GM12878 (cell line): ENCODE results near the gene CHST15. TPM values are rescaled to one million over a fixed set of nuclear protein-coding genes. Genes with fewer than 3 reads are reported as not detected.

ENCODE experiments used
- ATAC-seq: fragments of 200-7000 bp; cut with Tn5 transposase; 3 replicates; pipeline ENCODE4 v1.9.1; 2020; ENCODE audit warnings: mild to moderate bottlenecking, moderate library complexity
- BruUV-seq: library from RNA; stranded (reverse); fragments of 400-500 nt; replicated peaks from 2 replicates; lab custom pipeline; 2021; lab: Mats Ljungman, UMichigan
- CTCF ChIA-PET: fragments of 300-600 bp; sonication (Branson Sonifier 250); formaldehyde crosslinking; extraction: SDS; loops from one replicate; lab custom pipeline; 2021; ENCODE audit warnings: inconsistent platforms; lab: Yijun Ruan, JAX
- POLR2A ChIA-PET: fragments of 350-600 bp; formaldehyde crosslinking; extraction: SDS; loops from one replicate; lab custom pipeline; 2021; ENCODE audit warnings: inconsistent platforms; lab: Charles Lee
- RAD21 ChIA-PET: fragments of 300-600 bp; sonication (Branson Sonifier 250); formaldehyde crosslinking; loops from one replicate; lab custom pipeline; 2023; ENCODE audit warnings: antibody characterized with exemption; ENCODE audit not compliant: unreplicated experiment; lab: Charles Lee
- SMC1A ChIA-PET: fragments of 300-600 bp; sonication (Branson Sonifier 250); formaldehyde crosslinking; loops from one replicate; lab custom pipeline; 2023; ENCODE audit not compliant: unreplicated experiment, uncharacterized antibody; lab: Charles Lee
- DNase-seq: peaks from one replicate; pipeline ENCODE4 v3.0.0-alpha.2; 2011; ENCODE audit warnings: low read depth, low spot score
- FAIRE-seq: peaks from 3 replicates; lab custom pipeline; 2011; peaks lifted over from hg19 to GRCh38; lab: Jason Lieb, UNC
- H2AFZ ChIP-seq: 2 replicates; pipeline ENCODE4 v1.6.0; 2011; ENCODE audit warnings: low read depth, low read length, control low read depth; ENCODE audit not compliant: control insufficient read depth
- H3K27ac ChIP-seq: 2 replicates; pipeline ENCODE4 v1.5.1; 2011; ENCODE audit warnings: control low read depth; ENCODE audit not compliant: control insufficient read depth, insufficient read depth
- H3K27me3 ChIP-seq, 2 experiments: replicated peaks in 1 of 2; 2 replicates each; pipeline versions ENCODE4 v1.6.0 to v1.6.1; 2011; ENCODE audit warnings: low read length in 1 of 2; ENCODE audit not compliant: control insufficient read depth in 2 of 2, insufficient read depth in 2 of 2
- H3K36me3 ChIP-seq, 2 experiments: 2 replicates each; pipeline ENCODE4 v1.5.1; 2011; ENCODE audit warnings: low read length in 1 of 2; ENCODE audit not compliant: control insufficient read depth in 2 of 2, insufficient read depth in 2 of 2
- H3K4me1 ChIP-seq: 2 replicates; pipeline ENCODE4 v1.6.1; 2011; ENCODE audit warnings: mild to moderate bottlenecking, low read length, moderate library complexity, mixed read lengths; ENCODE audit not compliant: control insufficient read depth, insufficient read depth
- H3K4me2 ChIP-seq: 2 replicates; pipeline ENCODE4 v1.6.0; 2011; ENCODE audit warnings: control low read depth; ENCODE audit not compliant: control insufficient read depth, insufficient read depth
- H3K4me3 ChIP-seq: fragments of 200-600 bp; sonication (generic); 2 replicates; pipeline ENCODE4 v1.5.1; 2016
- H3K79me2 ChIP-seq: 2 replicates; pipeline ENCODE4 v1.6.0; 2011; ENCODE audit warnings: low read length; ENCODE audit not compliant: control insufficient read depth, insufficient read depth
- H3K9ac ChIP-seq: 2 replicates; pipeline ENCODE4 v1.8.0; 2011; ENCODE audit warnings: low read length, control low read depth, mixed read lengths; ENCODE audit not compliant: control insufficient read depth, insufficient read depth
- H3K9me3 ChIP-seq: replicated peaks from 3 replicates; pipeline ENCODE4 v1.5.1; 2011; ENCODE audit warnings: mild to moderate bottlenecking, low read length; ENCODE audit not compliant: control insufficient read depth, insufficient read depth
- H4K20me1 ChIP-seq: 2 replicates; pipeline ENCODE4 v1.6.0; 2011; ENCODE audit not compliant: control insufficient read depth, insufficient read depth
- CBFB ChIP-seq: IDR thresholded peaks from 2 replicates; pipeline ENCODE4 v1.6.1; 2016; ENCODE audit warnings: antibody characterized with exemption, low read depth
- CEBPB ChIP-seq, 2 experiments: fragments of 150-350 bp in 1 of 2; IDR thresholded peaks; 2 replicates each; pipeline ENCODE4 v1.6.1; 2012 to 2014; ENCODE audit warnings: low read depth in 2 of 2, low read length in 2 of 2, borderline replicate concordance in 1 of 2, inconsistent platforms in 1 of 2
- CHD4 ChIP-seq: fragments of 200-600 bp; sonication (generic); IDR thresholded peaks from 2 replicates; pipeline ENCODE4 v1.6.1; 2016; ENCODE audit warnings: mild to moderate bottlenecking
- FOXM1 ChIP-seq: IDR thresholded peaks from 2 replicates; pipeline ENCODE4 v1.6.1; 2012; ENCODE audit warnings: low read depth, mild to moderate bottlenecking, inconsistent platforms, low read length, moderate library complexity
- HDAC2 ChIP-seq: fragments of 200-600 bp; sonication (generic); IDR thresholded peaks from 2 replicates; pipeline ENCODE4 v1.6.1; 2017
- HDAC6 ChIP-seq: fragments of 200-600 bp; sonication (generic); IDR thresholded peaks from one replicate; pipeline ENCODE4 v1.8.0; 2017; ENCODE audit warnings: antibody characterized with exemption; ENCODE audit not compliant: unreplicated experiment
- MEF2A ChIP-seq: IDR thresholded peaks from 2 replicates; pipeline ENCODE4 v1.6.1; 2011; ENCODE audit warnings: low read depth, mild to moderate bottlenecking, low read length, moderate library complexity; ENCODE audit not compliant: insufficient read depth
- PAX5 ChIP-seq: IDR thresholded peaks from 2 replicates; pipeline ENCODE4 v1.6.1; 2011; ENCODE audit warnings: low read depth, low read length, borderline replicate concordance
- PML ChIP-seq: IDR thresholded peaks from 2 replicates; pipeline ENCODE4 v1.6.1; 2012; ENCODE audit warnings: low read length, inconsistent platforms
- RAD21 ChIP-seq: IDR thresholded peaks from 2 replicates; pipeline ENCODE4 v1.6.1; 2011; ENCODE audit warnings: mild to moderate bottlenecking, low read depth, low read length, moderate library complexity; ENCODE audit not compliant: insufficient read depth
- RFX5 ChIP-seq: IDR thresholded peaks from 2 replicates; pipeline ENCODE4 v1.6.1; 2011; ENCODE audit warnings: low read depth, low read length, improper control_type of control experiment
- SREBF1 ChIP-seq: IDR thresholded peaks from 2 replicates; pipeline ENCODE4 v1.6.1; 2012; ENCODE audit warnings: mild to moderate bottlenecking, low read length
- STAT1 ChIP-seq: fragments of 450-650 bp; conservative IDR thresholded peaks from 2 replicates; pipeline ENCODE4 v1.6.1; 2014; ENCODE audit warnings: antibody characterized with exemption, mild to moderate bottlenecking
- ZSCAN29 ChIP-seq: fragments of 450-650 bp; IDR thresholded peaks from 2 replicates; pipeline ENCODE4 v1.6.1; 2017; ENCODE audit warnings: mild to moderate bottlenecking, moderate library complexity
- WGBS: methylation state at CpG from one replicate; pipeline ENCODE4 v1.1.6; 2016; ENCODE audit warnings: low lambda C conversion rate; ENCODE audit not compliant: insufficient replicate concordance, insufficient coverage; ENCODE audit errors: missing lambda C conversion rate; 5-methylcytosine and 5-hydroxymethylcytosine counted together
- in situ Hi-C: fragments of 300-500 bp; cut with MboI; formaldehyde crosslinking; loops from 9 replicates; pipeline ENCODE4 v1.14.3; 2018; ENCODE audit warnings: mixed read lengths
- intact Hi-C: fragments of 100-400 bp; cut with micrococcal nuclease; formaldehyde crosslinking; loops from one replicate; pipeline ENCODE4 v1.14.2; 2022; ENCODE audit not compliant: unreplicated experiment
- polyA plus RNA-seq, 11 experiments: library from polyadenylated mRNA; depleted of rRNA in 4 of 11; unstranded in 6 of 11; stranded (reverse) in 5 of 11; fragments of >200 nt; fragmentation: Nextera tagmentation in 4 of 11; fragmentation: Illumina TruSeq in 1 of 11; extraction: Ambion mirVana in 4 of 11; extraction: Trizol in 1 of 11; gene quantifications; 1 replicate in 1 of 11; 2 replicates in 10 of 11; pipeline versions ENCODE4 v1.2.1 to v1.2.3, GENCODE V29; 2011 to 2016; ENCODE audit warnings: inconsistent platforms in 2 of 11, missing spikeins in 2 of 11, low read depth in 1 of 11
- total RNA-seq, 4 experiments: library from RNA; depleted of rRNA in 3 of 4; stranded (reverse); fragments of >200 nt in 3 of 4; fragmentation: Illumina TruSeq in 1 of 4; extraction: Trizol in 1 of 4; gene quantifications; 2 replicates each; pipeline versions ENCODE4 v1.2.1 to v1.2.3, GENCODE V29; 2013 to 2021
- TF ChIP-seq, protein P1 (sequence below): IDR thresholded peaks from 2 replicates; pipeline ENCODE4 v1.6.1; 2012; ENCODE audit warnings: low read length, inconsistent platforms
- TF ChIP-seq, protein P2 (sequence below): fragments of 450-650 bp; formaldehyde crosslinking; IDR thresholded peaks from 2 replicates; pipeline ENCODE4 v1.4.0; 2020; ENCODE audit warnings: mild to moderate bottlenecking, moderate library complexity
- TF ChIP-seq, protein P3 (sequence below): IDR thresholded peaks from 2 replicates; pipeline ENCODE4 v1.6.1; 2011; ENCODE audit warnings: low read depth, low read length, improper control_type of control experiment, borderline replicate concordance

Gene CHST15
- total and polyA plus RNA-seq, 10 of the 15 experiments (the other 5 are each of a cell fraction or from before 2014, with no cell fraction given), result 0.02 to 0.53 (median 0.05) TPM; not detected in 1

- H3K79me2 ChIP-seq, result no peaks in the 10 kb centered on the region
- no peak for FAIRE-seq
- in situ Hi-C loops, result no loop called here
- peaks cover 8% of the 10 kb centered on the region for H3K4me1 ChIP-seq
- H3K27me3 ChIP-seq, result no peaks in the 10 kb centered on the region; a peak in 2 of 4 replicates
- H3K4me3 ChIP-seq, result no peak overlapping the region
- no peaks in the 10 kb centered on the region; the same call in 2 of the 3 replicates for H3K9me3 ChIP-seq
- TF ChIP-seq PML (no peak), HDAC6 (no peak), ZSCAN29 (no peak), SREBF1 (no peak), PAX5 (no peak), MEF2A (no peak), CHD4 (no peak), STAT1 (no peak), RFX5 (no peak), CEBPB (IDR thresholded peaks at IDR 0.05; ENCODE audit: borderline replicate concordance in 1 of 2, low read depth in 2 of 2, low read length in 2 of 2) (no peak), FOXM1 (no peak), CBFB (no peak), RAD21 (no peak), HDAC2 (no peak)
- TF ChIP-seq, protein P1, sequence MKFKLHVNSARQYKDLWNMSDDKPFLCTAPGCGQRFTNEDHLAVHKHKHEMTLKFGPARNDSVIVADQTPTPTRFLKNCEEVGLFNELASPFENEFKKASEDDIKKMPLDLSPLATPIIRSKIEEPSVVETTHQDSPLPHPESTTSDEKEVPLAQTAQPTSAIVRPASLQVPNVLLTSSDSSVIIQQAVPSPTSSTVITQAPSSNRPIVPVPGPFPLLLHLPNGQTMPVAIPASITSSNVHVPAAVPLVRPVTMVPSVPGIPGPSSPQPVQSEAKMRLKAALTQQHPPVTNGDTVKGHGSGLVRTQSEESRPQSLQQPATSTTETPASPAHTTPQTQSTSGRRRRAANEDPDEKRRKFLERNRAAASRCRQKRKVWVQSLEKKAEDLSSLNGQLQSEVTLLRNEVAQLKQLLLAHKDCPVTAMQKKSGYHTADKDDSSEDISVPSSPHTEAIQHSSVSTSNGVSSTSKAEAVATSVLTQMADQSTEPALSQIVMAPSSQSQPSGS, result no peak
- TF ChIP-seq, protein P2, sequence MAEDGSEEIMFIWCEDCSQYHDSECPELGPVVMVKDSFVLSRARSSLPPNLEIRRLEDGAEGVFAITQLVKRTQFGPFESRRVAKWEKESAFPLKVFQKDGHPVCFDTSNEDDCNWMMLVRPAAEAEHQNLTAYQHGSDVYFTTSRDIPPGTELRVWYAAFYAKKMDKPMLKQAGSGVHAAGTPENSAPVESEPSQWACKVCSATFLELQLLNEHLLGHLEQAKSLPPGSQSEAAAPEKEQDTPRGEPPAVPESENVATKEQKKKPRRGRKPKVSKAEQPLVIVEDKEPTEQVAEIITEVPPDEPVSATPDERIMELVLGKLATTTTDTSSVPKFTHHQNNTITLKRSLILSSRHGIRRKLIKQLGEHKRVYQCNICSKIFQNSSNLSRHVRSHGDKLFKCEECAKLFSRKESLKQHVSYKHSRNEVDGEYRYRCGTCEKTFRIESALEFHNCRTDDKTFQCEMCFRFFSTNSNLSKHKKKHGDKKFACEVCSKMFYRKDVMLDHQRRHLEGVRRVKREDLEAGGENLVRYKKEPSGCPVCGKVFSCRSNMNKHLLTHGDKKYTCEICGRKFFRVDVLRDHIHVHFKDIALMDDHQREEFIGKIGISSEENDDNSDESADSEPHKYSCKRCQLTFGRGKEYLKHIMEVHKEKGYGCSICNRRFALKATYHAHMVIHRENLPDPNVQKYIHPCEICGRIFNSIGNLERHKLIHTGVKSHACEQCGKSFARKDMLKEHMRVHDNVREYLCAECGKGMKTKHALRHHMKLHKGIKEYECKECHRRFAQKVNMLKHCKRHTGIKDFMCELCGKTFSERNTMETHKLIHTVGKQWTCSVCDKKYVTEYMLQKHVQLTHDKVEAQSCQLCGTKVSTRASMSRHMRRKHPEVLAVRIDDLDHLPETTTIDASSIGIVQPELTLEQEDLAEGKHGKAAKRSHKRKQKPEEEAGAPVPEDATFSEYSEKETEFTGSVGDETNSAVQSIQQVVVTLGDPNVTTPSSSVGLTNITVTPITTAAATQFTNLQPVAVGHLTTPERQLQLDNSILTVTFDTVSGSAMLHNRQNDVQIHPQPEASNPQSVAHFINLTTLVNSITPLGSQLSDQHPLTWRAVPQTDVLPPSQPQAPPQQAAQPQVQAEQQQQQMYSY (CRISPR knock-in tag), result no peak
- TF ChIP-seq, protein P3, sequence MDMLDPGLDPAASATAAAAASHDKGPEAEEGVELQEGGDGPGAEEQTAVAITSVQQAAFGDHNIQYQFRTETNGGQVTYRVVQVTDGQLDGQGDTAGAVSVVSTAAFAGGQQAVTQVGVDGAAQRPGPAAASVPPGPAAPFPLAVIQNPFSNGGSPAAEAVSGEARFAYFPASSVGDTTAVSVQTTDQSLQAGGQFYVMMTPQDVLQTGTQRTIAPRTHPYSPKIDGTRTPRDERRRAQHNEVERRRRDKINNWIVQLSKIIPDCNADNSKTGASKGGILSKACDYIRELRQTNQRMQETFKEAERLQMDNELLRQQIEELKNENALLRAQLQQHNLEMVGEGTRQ, result no peak
- TF ChIP-seq, all 136 proteins: peak for 0
- no peak for DNase-seq
- 20% methylated on average over 3 of the region's 3 CpGs for WGBS
- ATAC-seq, result no peak
- H3K27ac ChIP-seq, result no peak overlapping the region
- intact Hi-C loops, result no loop called here
- H3K9ac ChIP-seq, result no peak overlapping the region
- ChIA-PET CTCF (interaction anchor here (1.2 to 1.5 kb wide), 2 partner anchors 9 to 13 kb away, joined by 3 to 5 read pairs; no protein-coding TSS in a partner anchor), RAD21 (no interaction called here), POLR2A (no interaction called here), SMC1A (interaction anchor here (1.2 kb wide), 1 partner anchor 142 kb away, joined by 3 read pairs; no protein-coding TSS in a partner anchor)
- H3K4me2 ChIP-seq, result no peak overlapping the region
- no TSS peak for BruUV-seq
- no peaks in the 10 kb centered on the region for H3K36me3 ChIP-seq
- no peaks in the 10 kb centered on the region for H4K20me1 ChIP-seq
- H2AFZ ChIP-seq, result no peak overlapping the region
Measured at GRCh38 chr10:124138195-124138882, 44.9 kb upstream of the CHST15 start.
